Measurements from ENCODE around the gene RDH5.

DNA sequence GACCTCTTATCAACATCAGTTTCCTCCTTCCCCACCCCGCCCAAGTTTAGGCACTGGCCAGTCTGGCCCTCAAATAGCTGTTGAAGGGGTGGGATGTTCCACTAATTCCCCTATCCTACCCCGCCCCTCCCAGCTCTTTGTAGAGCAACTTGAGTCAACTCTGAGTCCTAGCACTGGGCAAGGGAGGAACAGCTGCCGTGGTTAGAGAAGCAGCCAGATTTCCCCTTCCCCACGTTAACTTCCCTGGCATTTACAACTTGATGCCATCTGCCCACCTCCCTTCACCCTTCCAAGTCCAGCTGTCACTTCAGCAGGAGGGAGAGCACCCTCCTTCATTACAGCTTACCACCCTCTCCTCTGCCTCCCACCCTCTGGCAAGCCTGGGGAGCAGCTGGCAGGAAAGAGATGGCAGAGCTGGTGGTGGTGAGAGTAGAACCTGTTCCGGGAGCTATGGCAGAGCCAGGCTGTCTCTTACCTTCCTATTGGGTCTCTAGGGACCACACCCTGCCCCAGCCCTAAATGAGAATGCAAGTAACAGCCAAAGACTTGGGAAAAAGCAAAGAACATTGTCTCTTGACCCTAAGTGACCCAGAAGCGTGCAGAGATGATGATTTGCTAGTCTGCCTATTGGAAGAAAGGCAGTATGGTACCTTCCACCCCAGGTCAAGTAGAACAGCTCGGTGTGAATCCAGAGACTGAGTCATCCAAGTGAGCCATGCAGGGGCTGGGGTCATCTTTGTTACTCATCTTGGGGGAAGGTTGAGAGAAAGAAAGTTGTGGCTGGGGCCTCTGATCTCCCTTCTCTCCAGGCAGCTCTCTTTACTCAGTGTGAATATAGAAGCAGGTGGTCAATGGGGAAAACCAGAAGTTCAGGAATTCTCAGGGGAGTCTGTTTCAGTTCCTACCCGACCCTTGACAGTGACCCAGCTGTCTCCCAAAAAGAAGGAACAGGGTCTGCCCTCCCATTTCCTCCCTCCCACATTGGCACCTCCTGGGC lies 2.9 kb upstream of the RDH5 start:
- TF ChIP-seq KLF13 (CRISPR knock-in tag; IDR thresholded peaks at IDR 0.05) (no peak), ZNF337 (CRISPR knock-in tag; IDR thresholded peaks at IDR 0.05; ENCODE audit: borderline replicate concordance, low read depth) (no peak), RNF2 (conservative IDR thresholded peaks at IDR 0.05; ENCODE audit: low read depth) (no peak), ZNF101 (CRISPR knock-in tag; IDR thresholded peaks at IDR 0.05; ENCODE audit: borderline replicate concordance, low read depth) (no peak), ZFY (CRISPR knock-in tag; IDR thresholded peaks at IDR 0.05) (no peak), NFIC (IDR thresholded peaks at IDR 0.05; ENCODE audit: low read length) (no peak), RELA (CRISPR knock-in tag; IDR thresholded peaks at IDR 0.05) (no peak)
- TF ChIP-seq, protein P1, sequence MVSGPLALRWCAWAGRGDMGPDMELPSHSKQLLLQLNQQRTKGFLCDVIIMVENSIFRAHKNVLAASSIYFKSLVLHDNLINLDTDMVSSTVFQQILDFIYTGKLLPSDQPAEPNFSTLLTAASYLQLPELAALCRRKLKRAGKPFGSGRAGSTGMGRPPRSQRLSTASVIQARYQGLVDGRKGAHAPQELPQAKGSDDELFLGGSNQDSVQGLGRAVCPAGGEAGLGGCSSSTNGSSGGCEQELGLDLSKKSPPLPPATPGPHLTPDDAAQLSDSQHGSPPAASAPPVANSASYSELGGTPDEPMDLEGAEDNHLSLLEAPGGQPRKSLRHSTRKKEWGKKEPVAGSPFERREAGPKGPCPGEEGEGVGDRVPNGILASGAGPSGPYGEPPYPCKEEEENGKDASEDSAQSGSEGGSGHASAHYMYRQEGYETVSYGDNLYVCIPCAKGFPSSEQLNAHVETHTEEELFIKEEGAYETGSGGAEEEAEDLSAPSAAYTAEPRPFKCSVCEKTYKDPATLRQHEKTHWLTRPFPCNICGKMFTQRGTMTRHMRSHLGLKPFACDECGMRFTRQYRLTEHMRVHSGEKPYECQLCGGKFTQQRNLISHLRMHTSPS (CRISPR knock-in tag; IDR thresholded peaks at IDR 0.05; ENCODE audit: low read depth): no peak
- TF ChIP-seq, protein P2, sequence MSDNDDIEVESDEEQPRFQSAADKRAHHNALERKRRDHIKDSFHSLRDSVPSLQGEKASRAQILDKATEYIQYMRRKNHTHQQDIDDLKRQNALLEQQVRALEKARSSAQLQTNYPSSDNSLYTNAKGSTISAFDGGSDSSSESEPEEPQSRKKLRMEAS (IDR thresholded peaks at IDR 0.05): no peak
- TF ChIP-seq, protein P3, sequence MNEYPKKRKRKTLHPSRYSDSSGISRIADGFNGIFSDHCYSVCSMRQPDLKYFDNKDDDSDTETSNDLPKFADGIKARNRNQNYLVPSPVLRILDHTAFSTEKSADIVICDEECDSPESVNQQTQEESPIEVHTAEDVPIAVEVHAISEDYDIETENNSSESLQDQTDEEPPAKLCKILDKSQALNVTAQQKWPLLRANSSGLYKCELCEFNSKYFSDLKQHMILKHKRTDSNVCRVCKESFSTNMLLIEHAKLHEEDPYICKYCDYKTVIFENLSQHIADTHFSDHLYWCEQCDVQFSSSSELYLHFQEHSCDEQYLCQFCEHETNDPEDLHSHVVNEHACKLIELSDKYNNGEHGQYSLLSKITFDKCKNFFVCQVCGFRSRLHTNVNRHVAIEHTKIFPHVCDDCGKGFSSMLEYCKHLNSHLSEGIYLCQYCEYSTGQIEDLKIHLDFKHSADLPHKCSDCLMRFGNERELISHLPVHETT (CRISPR knock-in tag; conservative IDR thresholded peaks at IDR 0.05): no peak
- TF ChIP-seq, protein P4, sequence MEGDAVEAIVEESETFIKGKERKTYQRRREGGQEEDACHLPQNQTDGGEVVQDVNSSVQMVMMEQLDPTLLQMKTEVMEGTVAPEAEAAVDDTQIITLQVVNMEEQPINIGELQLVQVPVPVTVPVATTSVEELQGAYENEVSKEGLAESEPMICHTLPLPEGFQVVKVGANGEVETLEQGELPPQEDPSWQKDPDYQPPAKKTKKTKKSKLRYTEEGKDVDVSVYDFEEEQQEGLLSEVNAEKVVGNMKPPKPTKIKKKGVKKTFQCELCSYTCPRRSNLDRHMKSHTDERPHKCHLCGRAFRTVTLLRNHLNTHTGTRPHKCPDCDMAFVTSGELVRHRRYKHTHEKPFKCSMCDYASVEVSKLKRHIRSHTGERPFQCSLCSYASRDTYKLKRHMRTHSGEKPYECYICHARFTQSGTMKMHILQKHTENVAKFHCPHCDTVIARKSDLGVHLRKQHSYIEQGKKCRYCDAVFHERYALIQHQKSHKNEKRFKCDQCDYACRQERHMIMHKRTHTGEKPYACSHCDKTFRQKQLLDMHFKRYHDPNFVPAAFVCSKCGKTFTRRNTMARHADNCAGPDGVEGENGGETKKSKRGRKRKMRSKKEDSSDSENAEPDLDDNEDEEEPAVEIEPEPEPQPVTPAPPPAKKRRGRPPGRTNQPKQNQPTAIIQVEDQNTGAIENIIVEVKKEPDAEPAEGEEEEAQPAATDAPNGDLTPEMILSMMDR (CRISPR knock-in tag; IDR thresholded peaks at IDR 0.05): no peak
